GM23248 (cell line): Measurements from ENCODE around the gene NDUFS6. TPM values are rescaled to one million over a fixed set of nuclear protein-coding genes. Genes with fewer than 3 reads are reported as not detected.

Experiments
- DNase-seq: peaks from one replicate; pipeline ENCODE4 v3.0.0-alpha.2; 2015
- H2AFZ ChIP-seq: fragments of 200-600 bp; sonication (generic); 2 replicates; pipeline ENCODE4 v1.6.1; 2016; ENCODE audit warnings: antibody characterized with exemption
- H3F3A ChIP-seq: fragments of 200-600 bp; sonication (generic); 2 replicates; pipeline ENCODE4 v1.6.1; 2016; ENCODE audit warnings: mild to moderate bottlenecking, antibody characterized with exemption, mixed run types; ENCODE audit not compliant: insufficient read depth
- H3K27ac ChIP-seq: fragments of 200-600 bp; sonication (generic); 2 replicates; pipeline ENCODE4 v1.5.1; 2016; ENCODE audit warnings: mild to moderate bottlenecking
- H3K27me3 ChIP-seq: fragments of 200-600 bp; sonication (generic); replicated peaks from 2 replicates; pipeline ENCODE4 v1.6.1; 2016; ENCODE audit warnings: mild to moderate bottlenecking; ENCODE audit not compliant: insufficient read depth
- H3K36me3 ChIP-seq: fragments of 200-600 bp; sonication (generic); 2 replicates; pipeline ENCODE4 v1.6.1; 2016; ENCODE audit warnings: low read depth, mild to moderate bottlenecking
- H3K4me1 ChIP-seq: fragments of 200-600 bp; sonication (generic); 2 replicates; pipeline ENCODE4 v1.6.1; 2016; ENCODE audit warnings: mild to moderate bottlenecking; ENCODE audit not compliant: insufficient read depth
- H3K4me2 ChIP-seq: fragments of 200-600 bp; sonication (generic); one replicate; pipeline ENCODE4 v1.6.1; 2016; ENCODE audit warnings: mild to moderate bottlenecking; ENCODE audit not compliant: unreplicated experiment
- H3K4me3 ChIP-seq: fragments of 200-600 bp; sonication (generic); 2 replicates; pipeline ENCODE4 v1.5.1; 2016; ENCODE audit warnings: mild to moderate bottlenecking
- H3K79me2 ChIP-seq: fragments of 200-600 bp; sonication (generic); 2 replicates; pipeline ENCODE4 v1.6.1; 2016; ENCODE audit warnings: mild to moderate bottlenecking; ENCODE audit not compliant: insufficient read depth
- H3K9ac ChIP-seq: fragments of 200-600 bp; sonication (generic); 2 replicates; pipeline ENCODE4 v1.6.1; 2016; ENCODE audit warnings: mild to moderate bottlenecking
- H3K9me2 ChIP-seq: fragments of 200-600 bp; sonication (generic); 2 replicates; pipeline ENCODE4 v1.6.1; 2016; ENCODE audit warnings: mixed run types, mild to moderate bottlenecking, moderate library complexity; ENCODE audit not compliant: insufficient read depth
- H3K9me3 ChIP-seq: fragments of 200-600 bp; sonication (generic); one replicate; pipeline ENCODE4 v1.6.1; 2017; ENCODE audit warnings: low read depth
- H4K20me1 ChIP-seq: fragments of 200-600 bp; sonication (generic); 2 replicates; pipeline ENCODE4 v1.6.0; 2016; ENCODE audit not compliant: insufficient read depth
- EZH2 ChIP-seq: fragments of 200-600 bp; sonication (generic); IDR thresholded peaks from 2 replicates; pipeline ENCODE4 v1.6.1; 2018; ENCODE audit warnings: antibody characterized with exemption, mild to moderate bottlenecking; ENCODE audit not compliant: insufficient read depth, poor library complexity, severe bottlenecking
- EZH2phosphoT487 ChIP-seq: fragments of 200-600 bp; sonication (generic); IDR thresholded peaks from 2 replicates; pipeline ENCODE4 v1.6.1; 2018; ENCODE audit warnings: antibody characterized with exemption, moderate library complexity, mild to moderate bottlenecking, low read depth; ENCODE audit not compliant: insufficient read depth
- WGBS, 2 experiments: methylation state at CpG; one replicate each; pipeline ENCODE4 v1.1.6; 2015 to 2017; ENCODE audit warnings: low lambda C conversion rate in 2 of 2, low coverage in 1 of 2; ENCODE audit errors: missing lambda C conversion rate in 2 of 2; 5-methylcytosine and 5-hydroxymethylcytosine counted together
- in situ Hi-C: fragments of 300-500 bp; cut with MboI; formaldehyde crosslinking; loops from 2 replicates; pipeline ENCODE4 v1.15.0; 2020
- polyA plus RNA-seq: library from polyadenylated mRNA; unstranded; fragments of >200 nt; fragmentation: Nextera tagmentation; extraction: Ambion mirVana; gene quantifications from 2 replicates; pipeline ENCODE4 v1.2.1, GENCODE V29; 2016
- total RNA-seq: library from RNA; depleted of rRNA; stranded (reverse); fragments of >200 nt; shearing (Covaris generic); gene quantifications from 2 replicates; pipeline ENCODE4 v1.2.3, GENCODE V29; 2014

The NDUFS6 gene
- total and polyA plus RNA-seq, 2 experiments from 2014 or later = 39.6 to 106 TPM

GRCh38 chr5:1824109-1824821 lies 23.1 kb downstream of the NDUFS6 start:
- Histone ChIP-seq H2AFZ (no peak overlapping the region), H3K27ac (no peak overlapping the region), H3K27me3 (no peaks in the 10 kb centered on the region), H3K9ac (no peak overlapping the region), H3K4me2 (no peak overlapping the region), H3K4me1 (no peaks in the 10 kb centered on the region), H3K79me2 (no peaks in the 10 kb centered on the region), H3K9me3 (no peaks in the 10 kb centered on the region), H3K9me2 (no peaks in the 10 kb centered on the region), H3K4me3 (no peak overlapping the region), H3K36me3 (peaks cover 3% of the 10 kb centered on the region; the same call in 1 of the 2 replicates), H4K20me1 (no peaks in the 10 kb centered on the region), H3F3A (no peaks in the 10 kb centered on the region)
- 90 to 94% methylated on average over 24 to 25 of the region's 25 CpGs for WGBS, 2 experiments
- in situ Hi-C loops = no loop called here
- no peak for TF ChIP-seq EZH2phosphoT487
- no peak for TF ChIP-seq EZH2
- no peak for DNase-seq

GRCh38 chr5:1824903-1825841 lies 24.0 kb downstream of the NDUFS6 start:
- no peak overlapping the region for H3K27ac ChIP-seq
- 96 to 97% methylated on average over 26 of the region's 27 CpGs for WGBS, 2 experiments
- H3K9ac ChIP-seq = no peak overlapping the region
- H3K4me3 ChIP-seq = no peak overlapping the region
- peaks cover 3% of the 10 kb centered on the region; the same call in 1 of the 2 replicates for H3K36me3 ChIP-seq
- no peaks in the 10 kb centered on the region for H3K79me2 ChIP-seq
- no peak overlapping the region for H2AFZ ChIP-seq
- no peak for DNase-seq
- no peaks in the 10 kb centered on the region for H4K20me1 ChIP-seq
- TF ChIP-seq EZH2phosphoT487 = no peak
- TF ChIP-seq EZH2 = no peak
- no peaks in the 10 kb centered on the region for H3F3A ChIP-seq
- in situ Hi-C loops = no loop called here
- no peaks in the 10 kb centered on the region for H3K4me1 ChIP-seq
- no peaks in the 10 kb centered on the region for H3K9me3 ChIP-seq
- H3K27me3 ChIP-seq = no peaks in the 10 kb centered on the region
- H3K4me2 ChIP-seq = no peak overlapping the region
- no peaks in the 10 kb centered on the region for H3K9me2 ChIP-seq

- H3K36me3 ChIP-seq = 0 out of 2 replicates have a peak, but pooled peaks cover 3% of the 10 kb centered on the region
- H3K4me2 ChIP-seq = no peak overlapping the region
- 88 to 90% methylated on average over 24 to 26 of the region's 26 CpGs for whole genome bisulfite sequencing, 2 experiments
- no peaks in the 10 kb centered on the region for H3F3A ChIP-seq
- H3K27me3 ChIP-seq = no peaks in the 10 kb centered on the region
- H3K9ac ChIP-seq = no peak overlapping the region
- H2AFZ ChIP-seq = no peak overlapping the region
- H3K4me1 ChIP-seq = no peaks in the 10 kb centered on the region
- in situ Hi-C loops = no loop called here
- no peak for DNase-seq
- no peaks in the 10 kb centered on the region for H4K20me1 ChIP-seq
- no peaks in the 10 kb centered on the region for H3K79me2 ChIP-seq
- H3K4me3 ChIP-seq = no peak overlapping the region
- no peaks in the 10 kb centered on the region for H3K9me2 ChIP-seq
- no peak overlapping the region for H3K27ac ChIP-seq
- TF ChIP-seq EZH2phosphoT487 (no peak), EZH2 (no peak)
- no peaks in the 10 kb centered on the region for H3K9me3 ChIP-seq
These were observed 25.2 kb downstream of the NDUFS6 start for GRCh38 chr5:1826235-1826980.
